Progenitor cell of endocrine pancreas (in vitro differentiated cells): ENCODE measurements around the gene JUP. TPM values are rescaled to one million over a fixed set of nuclear protein-coding genes. Genes with fewer than 3 reads are reported as not detected.

Experiments used
- DNase-seq: peaks from one replicate; pipeline ENCODE4 v3.0.0; 2021; ENCODE audit warnings: low spot score; ENCODE audit not compliant: unreplicated experiment
- H3K27ac Mint-ChIP-seq: 2 replicates; pipeline ENCODE4 v1.8.0; 2021; ENCODE audit warnings: mild to moderate bottlenecking, moderate library complexity, mixed read lengths
- H3K27me3 Mint-ChIP-seq: 2 replicates; pipeline ENCODE4 v1.8.0; 2021; ENCODE audit warnings: mixed read lengths
- H3K36me3 Mint-ChIP-seq: 2 replicates; pipeline ENCODE4 v1.8.0; 2022; ENCODE audit warnings: mixed read lengths; ENCODE audit not compliant: insufficient read depth
- H3K4me1 Mint-ChIP-seq: 2 replicates; pipeline ENCODE4 v1.8.0; 2021; ENCODE audit warnings: low read depth, mixed read lengths
- H3K4me3 Mint-ChIP-seq: 2 replicates; pipeline ENCODE4 v1.8.0; 2021; ENCODE audit warnings: low read depth, mild to moderate bottlenecking, moderate library complexity, mixed read lengths
- H3K9me3 Mint-ChIP-seq: 2 replicates; pipeline ENCODE4 v1.8.0; 2021; ENCODE audit warnings: low read depth, mixed read lengths
- total RNA-seq: library from RNA; stranded (reverse); gene quantifications from 2 replicates; pipeline ENCODE4 v1.2.1, GENCODE V29; 2021
- TF ChIP-seq, protein P1 (sequence below): fragments of 200-600 bp; sonication (generic); IDR thresholded peaks from one replicate; pipeline ENCODE4 v1.5.0; 2021; ENCODE audit warnings: antibody characterized with exemption, mild to moderate bottlenecking; ENCODE audit not compliant: unreplicated experiment

Gene JUP
- total RNA-seq, 1 donor from 2014 or later, result 195 TPM

DNA sequence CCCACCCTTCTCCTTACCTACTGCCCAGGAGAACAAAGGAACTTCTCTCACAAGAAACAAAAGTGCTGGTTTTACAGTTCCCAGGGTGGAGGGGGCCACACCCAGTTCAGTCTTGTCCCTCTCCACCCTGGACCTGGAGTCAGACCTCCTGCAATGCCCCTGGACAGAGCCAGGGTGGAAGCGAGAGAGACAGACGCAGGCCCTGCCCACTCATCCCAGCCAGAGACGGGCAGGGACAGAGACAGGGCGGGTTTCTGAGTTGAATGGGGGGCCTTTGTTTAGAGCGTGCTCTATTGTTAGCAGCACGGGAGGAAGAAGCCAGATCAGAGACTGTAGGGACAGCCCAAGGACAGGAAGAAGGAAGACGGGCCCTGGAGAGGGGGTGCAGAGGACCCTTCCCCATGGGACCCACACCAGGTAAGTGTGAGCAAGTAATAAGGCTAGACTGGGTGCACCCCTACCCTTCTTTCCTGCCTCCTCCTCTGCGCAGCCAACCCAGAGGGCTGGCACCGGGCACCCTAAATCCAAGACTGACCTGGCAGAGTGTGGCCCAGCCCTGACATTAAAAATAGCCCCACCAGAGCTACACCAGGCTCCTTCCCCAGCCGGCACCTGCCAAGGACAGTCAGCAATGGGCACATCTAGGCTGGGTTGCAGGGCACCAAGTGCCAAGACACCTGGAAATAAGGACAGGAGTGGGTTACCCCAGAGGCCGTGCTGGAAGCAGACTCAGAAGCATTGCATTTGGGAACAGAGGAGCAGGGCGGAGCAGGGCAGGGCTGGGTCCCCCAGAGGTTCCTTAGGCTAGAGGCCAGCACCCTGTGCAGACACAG, 10.9 kb downstream of the JUP start:
- H3K27me3 Mint-ChIP-seq, result no peaks in the 10 kb centered on the region
- DNase-seq, result no peak
- H3K9me3 Mint-ChIP-seq, result no peaks in the 10 kb centered on the region
- peak overlapping the region; percentile 93 for H3K27ac Mint-ChIP-seq
- peaks cover 5% of the 10 kb centered on the region for H3K36me3 Mint-ChIP-seq
- TF ChIP-seq, protein P1, sequence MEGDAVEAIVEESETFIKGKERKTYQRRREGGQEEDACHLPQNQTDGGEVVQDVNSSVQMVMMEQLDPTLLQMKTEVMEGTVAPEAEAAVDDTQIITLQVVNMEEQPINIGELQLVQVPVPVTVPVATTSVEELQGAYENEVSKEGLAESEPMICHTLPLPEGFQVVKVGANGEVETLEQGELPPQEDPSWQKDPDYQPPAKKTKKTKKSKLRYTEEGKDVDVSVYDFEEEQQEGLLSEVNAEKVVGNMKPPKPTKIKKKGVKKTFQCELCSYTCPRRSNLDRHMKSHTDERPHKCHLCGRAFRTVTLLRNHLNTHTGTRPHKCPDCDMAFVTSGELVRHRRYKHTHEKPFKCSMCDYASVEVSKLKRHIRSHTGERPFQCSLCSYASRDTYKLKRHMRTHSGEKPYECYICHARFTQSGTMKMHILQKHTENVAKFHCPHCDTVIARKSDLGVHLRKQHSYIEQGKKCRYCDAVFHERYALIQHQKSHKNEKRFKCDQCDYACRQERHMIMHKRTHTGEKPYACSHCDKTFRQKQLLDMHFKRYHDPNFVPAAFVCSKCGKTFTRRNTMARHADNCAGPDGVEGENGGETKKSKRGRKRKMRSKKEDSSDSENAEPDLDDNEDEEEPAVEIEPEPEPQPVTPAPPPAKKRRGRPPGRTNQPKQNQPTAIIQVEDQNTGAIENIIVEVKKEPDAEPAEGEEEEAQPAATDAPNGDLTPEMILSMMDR, result no peak
- no peak overlapping the region for H3K4me3 Mint-ChIP-seq
- peaks cover 24% of the 10 kb centered on the region for H3K4me1 Mint-ChIP-seq

DNA sequence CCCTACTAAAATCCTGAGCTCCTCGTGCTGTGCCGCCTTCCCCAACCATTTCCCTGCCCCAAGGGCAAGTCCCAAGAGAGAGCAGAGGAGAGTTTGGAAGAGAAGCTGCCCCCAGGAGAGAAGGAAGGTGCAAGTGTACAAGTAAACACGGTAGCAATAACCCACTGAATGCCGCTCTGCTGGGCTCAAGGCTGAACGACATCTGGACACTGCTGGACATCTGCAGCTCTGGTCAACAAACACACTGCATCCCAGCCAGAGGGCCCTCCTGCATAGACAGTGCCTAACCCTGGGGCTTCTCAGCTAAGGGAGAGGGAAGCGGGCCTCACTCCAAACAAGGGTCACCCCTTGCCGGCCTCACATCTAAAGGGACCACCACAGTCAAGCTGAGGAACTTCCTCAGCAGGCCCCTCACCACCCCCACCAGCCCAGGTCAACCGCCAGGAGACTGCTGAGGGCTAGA, 12.7 kb downstream of the JUP start:
- Mint-ChIP-seq H3K4me1 (peaks cover 22% of the 10 kb centered on the region), H3K4me3 (no peak overlapping the region)
- no peak for DNase-seq

DNA sequence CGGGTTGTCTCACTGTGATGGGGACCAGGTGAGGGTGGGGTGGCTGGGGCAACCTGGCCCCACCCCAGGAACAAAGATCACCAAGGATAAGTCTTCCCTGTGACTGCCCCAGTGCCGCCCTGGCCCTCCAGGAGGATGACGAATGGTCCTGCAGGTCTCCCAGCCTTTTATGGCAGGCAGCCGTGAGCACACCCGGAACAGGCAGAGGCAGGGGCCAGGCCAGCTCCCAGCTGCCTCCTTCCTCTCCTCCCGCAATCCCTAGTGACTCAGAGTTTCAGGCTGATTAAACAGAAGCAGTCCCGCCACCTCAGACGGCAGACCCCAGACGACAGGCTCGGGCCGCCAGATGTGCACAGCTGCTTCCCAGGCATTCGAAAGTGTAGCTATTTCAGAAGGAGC, 13.3 kb downstream of the JUP start:
- TF ChIP-seq, protein P1, result no peak
- H3K36me3 Mint-ChIP-seq, result peaks cover 10% of the 10 kb centered on the region
- H3K9me3 Mint-ChIP-seq, result no peaks in the 10 kb centered on the region
- H3K27me3 Mint-ChIP-seq, result no peaks in the 10 kb centered on the region
- no peak for DNase-seq
- no peak overlapping the region for H3K4me3 Mint-ChIP-seq
- H3K4me1 Mint-ChIP-seq, result peaks cover 22% of the 10 kb centered on the region
- H3K27ac Mint-ChIP-seq, result peak overlapping the region; percentile 93

More for the DNA sequence above, 12.7 kb downstream of the JUP start:
- peaks cover 7% of the 10 kb centered on the region for H3K36me3 Mint-ChIP-seq
- TF ChIP-seq, protein P1, result no peak
- no peaks in the 10 kb centered on the region for H3K9me3 Mint-ChIP-seq
- peak overlapping the region; percentile 93 for H3K27ac Mint-ChIP-seq
- no peaks in the 10 kb centered on the region for H3K27me3 Mint-ChIP-seq

DNA sequence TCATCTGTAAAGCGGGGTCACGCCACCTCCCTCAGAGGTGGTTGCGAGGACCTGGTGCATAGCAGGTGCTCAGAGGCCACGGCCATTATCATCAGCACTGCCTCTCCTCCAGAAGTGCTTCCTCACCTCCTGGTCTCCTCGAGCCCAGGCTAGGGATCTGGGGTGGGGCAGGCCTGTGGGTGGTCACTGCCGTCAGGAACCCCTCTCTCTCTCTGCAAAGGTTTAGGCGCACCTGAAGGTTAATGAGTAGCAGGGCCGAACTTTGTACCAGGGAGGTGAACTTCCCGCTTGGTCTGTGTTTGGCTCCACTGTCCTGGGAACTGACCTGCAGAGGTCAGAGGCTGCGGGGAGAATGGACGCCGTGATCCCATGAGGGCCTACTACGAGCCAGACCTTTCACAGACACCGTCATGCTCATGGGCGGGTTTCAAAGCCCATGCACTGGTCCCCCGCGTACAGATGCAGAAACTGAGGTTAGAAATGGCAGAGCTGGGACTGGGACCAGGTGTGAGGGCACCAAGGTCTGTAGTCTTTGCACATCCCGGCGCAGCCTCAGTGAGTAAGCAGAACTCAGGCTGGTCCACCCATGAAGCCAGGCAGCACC, 13.8 kb downstream of the JUP start:
- peaks cover 21% of the 10 kb centered on the region for H3K4me1 Mint-ChIP-seq

DNA sequence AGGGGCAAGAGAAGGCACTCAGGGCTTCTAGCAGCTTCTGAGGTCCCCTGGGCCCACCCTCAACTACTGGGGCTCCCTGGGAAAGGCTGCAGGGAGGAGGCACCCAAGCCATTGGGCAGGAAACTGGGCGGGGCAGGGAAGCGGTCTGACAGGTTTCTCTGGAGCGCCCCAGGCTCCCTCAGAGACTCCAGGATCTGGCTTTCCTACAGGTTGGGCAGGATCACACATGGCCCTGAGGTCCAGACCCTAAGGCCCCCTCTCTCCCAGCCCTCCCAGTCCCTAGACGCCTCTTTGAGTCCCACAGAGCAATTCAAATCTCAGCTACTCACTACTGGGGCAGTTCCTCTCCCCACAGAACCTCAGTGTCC, 14.3 kb downstream of the JUP start:
- DNase-seq, result peak; percentile 34
- Mint-ChIP-seq H3K9me3 (no peaks in the 10 kb centered on the region), H3K27me3 (no peaks in the 10 kb centered on the region), H3K36me3 (peaks cover 13% of the 10 kb centered on the region), H3K27ac (peak overlapping the region; percentile 93), H3K4me1 (peaks cover 21% of the 10 kb centered on the region), H3K4me3 (no peak overlapping the region)
- TF ChIP-seq, protein P1, result no peak

More for the DNA sequence above, 13.8 kb downstream of the JUP start:
- Mint-ChIP-seq H3K9me3 (no peaks in the 10 kb centered on the region), H3K36me3 (peaks cover 11% of the 10 kb centered on the region), H3K27ac (peak overlapping the region; percentile 93), H3K4me3 (peak overlapping the region; percentile 37), H3K27me3 (no peaks in the 10 kb centered on the region)
- TF ChIP-seq, protein P1, result no peak
- DNase-seq, result no peak
